Endothelial cell of umbilical vein (primary cell): ENCODE results near the gene RANGAP1. TPM values are rescaled to one million over a fixed set of nuclear protein-coding genes. Genes with fewer than 3 reads are reported as not detected.
A peak's percentile ranks its signal among the peaks of the same experiment; 100 is the strongest.

ENCODE experiments used
- BruUV-seq: library from RNA; stranded (reverse); fragments of 400-500 nt; replicated peaks from 2 replicates; lab custom pipeline; 2021; lab: Mats Ljungman, UMichigan
- CTCF ChIA-PET: fragments of 300-600, 350-600 bp; sonication (Branson Sonifier 250); formaldehyde crosslinking; loops from one replicate; lab custom pipeline; 2021; ENCODE audit warnings: antibody characterized with exemption, inconsistent platforms; lab: Charles Lee
- POLR2A ChIA-PET: fragments of 300-600, 350-600 bp; sonication (Branson Sonifier 250); formaldehyde crosslinking; loops from one replicate; lab custom pipeline; 2021; ENCODE audit warnings: antibody characterized with exemption, inconsistent platforms; lab: Charles Lee
- DNase-seq: peaks from one replicate; pipeline ENCODE4 v3.0.0-alpha.2; 2011; ENCODE audit warnings: low read depth, low spot score
- FAIRE-seq: peaks from 2 replicates; lab custom pipeline; 2011; peaks lifted over from hg19 to GRCh38; lab: Jason Lieb, UNC
- H2AFZ ChIP-seq: 2 replicates; pipeline ENCODE4 v1.6.0; 2012; ENCODE audit warnings: low read depth, low read length, control low read depth, inconsistent platforms
- H3K27ac ChIP-seq: 2 replicates; pipeline ENCODE4 v1.5.1; 2011; ENCODE audit warnings: low read depth, mild to moderate bottlenecking, control low read depth, low read length, moderate library complexity; ENCODE audit not compliant: insufficient read depth
- H3K27me3 ChIP-seq, 2 experiments: 2 replicates each; pipeline versions ENCODE4 v1.6.0 to v1.6.1; 2011; ENCODE audit warnings: low read length in 2 of 2, mixed read lengths in 1 of 2; ENCODE audit not compliant: control insufficient read depth in 2 of 2, insufficient read depth in 2 of 2
- H3K36me3 ChIP-seq, 2 experiments: 2 replicates in 1 of 2; 3 replicates in 1 of 2; pipeline ENCODE4 v1.5.1; 2011; ENCODE audit warnings: low read length in 2 of 2, mild to moderate bottlenecking in 1 of 2, moderate library complexity in 1 of 2; ENCODE audit not compliant: control insufficient read depth in 2 of 2, insufficient read depth in 2 of 2; ENCODE audit errors: extremely low read depth in 1 of 2
- H3K4me1 ChIP-seq: 3 replicates; pipeline ENCODE4 v1.5.1; 2011; ENCODE audit warnings: mild to moderate bottlenecking, low read length; ENCODE audit not compliant: control insufficient read depth, insufficient read depth; ENCODE audit errors: extremely low read depth
- H3K4me2 ChIP-seq: 2 replicates; pipeline ENCODE4 v1.6.1; 2011; ENCODE audit warnings: low read length, control low read depth, mixed read lengths; ENCODE audit not compliant: insufficient read depth
- H3K4me3 ChIP-seq, 3 experiments: fragments of 200-600 bp in 1 of 3; sonication (generic), shearing (Covaris generic) in 1 of 3; replicated peaks in 1 of 3; 2 replicates each; pipeline ENCODE4 v1.5.1; 2011 to 2016; ENCODE audit warnings: control low read depth in 3 of 3, low read length in 3 of 3, mild to moderate bottlenecking in 2 of 3, inconsistent platforms in 1 of 3, low read depth in 1 of 3, moderate library complexity in 1 of 3; ENCODE audit not compliant: insufficient read depth in 1 of 3
- H3K79me2 ChIP-seq: 2 replicates; pipeline ENCODE4 v1.6.0; 2012; ENCODE audit warnings: low read length, inconsistent platforms; ENCODE audit not compliant: control insufficient read depth, insufficient read depth
- H3K9ac ChIP-seq: replicated peaks from 2 replicates; pipeline ENCODE3; 2011; ENCODE audit warnings: low read length, control low read depth; ENCODE audit not compliant: insufficient read depth; ENCODE audit errors: extremely low read depth
- H3K9me1 ChIP-seq: replicated peaks from 3 replicates; pipeline ENCODE4 v1.6.0; 2011; ENCODE audit warnings: mild to moderate bottlenecking, low read length; ENCODE audit not compliant: control insufficient read depth, insufficient read depth; ENCODE audit errors: extremely low read depth
- H3K9me3 ChIP-seq: replicated peaks from 2 replicates; pipeline ENCODE4 v1.5.1; 2012; ENCODE audit warnings: low read length, inconsistent platforms; ENCODE audit not compliant: control insufficient read depth, insufficient read depth
- H4K20me1 ChIP-seq: replicated peaks from 2 replicates; pipeline ENCODE3; 2011; ENCODE audit warnings: mild to moderate bottlenecking, low read length; ENCODE audit not compliant: control insufficient read depth, insufficient read depth; ENCODE audit errors: extremely low read depth
- EZH2 ChIP-seq: IDR thresholded peaks from 2 replicates; pipeline ENCODE4 v1.6.1; 2012; ENCODE audit warnings: borderline replicate concordance, low read depth, mild to moderate bottlenecking, moderate library complexity, low read length, inconsistent platforms; ENCODE audit not compliant: severe bottlenecking
- FOS ChIP-seq: IDR thresholded peaks from 2 replicates; pipeline ENCODE4 v1.6.1; 2011; ENCODE audit warnings: mild to moderate bottlenecking, low read length, moderate library complexity, borderline replicate concordance; ENCODE audit not compliant: insufficient read depth
- GATA2 ChIP-seq: IDR thresholded peaks from 2 replicates; pipeline ENCODE4 v1.7.0; 2011; ENCODE audit warnings: low read depth, mild to moderate bottlenecking, moderate library complexity, mixed read lengths, low read length; ENCODE audit not compliant: insufficient read length, insufficient read depth
- POLR2A ChIP-seq: IDR thresholded peaks from 2 replicates; pipeline ENCODE4 v1.6.1; 2012; ENCODE audit warnings: low read depth, mild to moderate bottlenecking, control low read depth, low read length
- POLR2AphosphoS5 ChIP-seq: IDR thresholded peaks from 2 replicates; pipeline ENCODE4 v1.6.1; 2012; ENCODE audit warnings: low read depth, mild to moderate bottlenecking, control low read depth, low read length, moderate library complexity; ENCODE audit not compliant: insufficient read depth
- dilution Hi-C: fragments of 300-500 bp; cut with MboI; formaldehyde crosslinking; loops from one replicate; pipeline ENCODE4 v1.15.0; 2019; ENCODE audit warnings: low sequenced_read_pairs; ENCODE audit not compliant: extremely low pct_ligation_motif_present
- intact Hi-C: fragments of 100-400 bp; cut with micrococcal nuclease; formaldehyde crosslinking; loops from one replicate; pipeline ENCODE4 v1.10.0; 2022
- polyA plus RNA-seq, 4 experiments: library from polyadenylated mRNA; depleted of rRNA in 3 of 4; stranded (reverse) in 3 of 4; unstranded in 1 of 4; fragments of >200 nt; gene quantifications; 2 replicates each; pipeline versions ENCODE4 v1.2.1 to v1.2.3, GENCODE V29; 2011 to 2012; ENCODE audit warnings: missing spikeins in 1 of 4
- total RNA-seq: library from RNA; stranded (reverse); gene quantifications from 2 replicates; pipeline ENCODE4 v1.2.3, GENCODE V29; 2021
- TF ChIP-seq, protein P1 (sequence below): IDR thresholded peaks from 2 replicates; pipeline ENCODE4 v1.6.1; 2011; ENCODE audit not compliant: insufficient read depth, insufficient read length
- TF ChIP-seq, protein P2 (sequence below), 2 donors: IDR thresholded peaks; 1 replicate in 1 of 2; 2 replicates in 1 of 2; pipeline ENCODE4 v1.5.1; 2011; ENCODE audit warnings: low read length in 2 of 2, mild to moderate bottlenecking in 2 of 2, moderate library complexity in 2 of 2, control low read depth in 1 of 2, inconsistent platforms in 1 of 2, low read depth in 1 of 2; ENCODE audit not compliant: insufficient read depth in 1 of 2; ENCODE audit errors: extremely low read depth in 1 of 2

Gene RANGAP1
- total and polyA plus RNA-seq, 2 donors (not counting 3 experiments of a cell fraction or from before 2014, with no cell fraction given), result 169 to 182 TPM

DNA sequence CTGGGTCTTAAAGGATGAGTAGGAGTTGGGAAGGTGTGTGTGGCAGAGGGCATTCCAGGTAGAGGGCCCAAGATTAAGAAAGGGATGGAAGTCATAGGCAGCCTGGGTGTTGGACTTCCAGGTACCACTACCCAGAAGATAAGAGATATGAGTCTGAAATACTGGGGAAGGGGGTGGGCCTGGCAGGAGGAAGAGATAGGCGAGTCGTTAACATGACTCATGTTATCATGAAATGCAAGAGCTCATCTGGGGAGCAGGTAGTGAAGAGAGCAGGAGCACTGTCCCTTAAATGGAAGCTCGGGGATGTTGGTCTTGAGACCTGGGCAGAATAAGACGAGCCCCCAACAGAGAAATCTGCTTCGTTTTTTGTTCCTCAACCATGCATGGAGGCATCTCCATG is 25.5 kb upstream of the RANGAP1 start:
- Histone ChIP-seq H3K27ac (no peak overlapping the region), H2AFZ (no peak overlapping the region), H3K27me3 (no peaks in the 10 kb centered on the region), H3K36me3 (peaks cover 7 to 9% of the 10 kb centered on the region in 2 experiments), H3K4me1 (peaks cover 2% of the 10 kb centered on the region), H4K20me1 (peaks cover 2% of the 10 kb centered on the region), H3K4me2 (no peak overlapping the region), H3K4me3 (no peak overlapping the region), H3K9ac (no peak overlapping the region), H3K9me3 (no peaks in the 10 kb centered on the region), H3K9me1 (no peaks in the 10 kb centered on the region), H3K79me2 (peaks cover 78% of the 10 kb centered on the region)
- intact Hi-C loops (no loop called here), dilution Hi-C loops (no loop called here)
- TF ChIP-seq POLR2A, result no peak
- no peak for TF ChIP-seq GATA2
- TF ChIP-seq, protein P1, sequence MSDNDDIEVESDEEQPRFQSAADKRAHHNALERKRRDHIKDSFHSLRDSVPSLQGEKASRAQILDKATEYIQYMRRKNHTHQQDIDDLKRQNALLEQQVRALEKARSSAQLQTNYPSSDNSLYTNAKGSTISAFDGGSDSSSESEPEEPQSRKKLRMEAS, result no peak
- TF ChIP-seq FOS, result peak; percentile 14
- TF ChIP-seq POLR2AphosphoS5, result no peak
- TF ChIP-seq, protein P2, sequence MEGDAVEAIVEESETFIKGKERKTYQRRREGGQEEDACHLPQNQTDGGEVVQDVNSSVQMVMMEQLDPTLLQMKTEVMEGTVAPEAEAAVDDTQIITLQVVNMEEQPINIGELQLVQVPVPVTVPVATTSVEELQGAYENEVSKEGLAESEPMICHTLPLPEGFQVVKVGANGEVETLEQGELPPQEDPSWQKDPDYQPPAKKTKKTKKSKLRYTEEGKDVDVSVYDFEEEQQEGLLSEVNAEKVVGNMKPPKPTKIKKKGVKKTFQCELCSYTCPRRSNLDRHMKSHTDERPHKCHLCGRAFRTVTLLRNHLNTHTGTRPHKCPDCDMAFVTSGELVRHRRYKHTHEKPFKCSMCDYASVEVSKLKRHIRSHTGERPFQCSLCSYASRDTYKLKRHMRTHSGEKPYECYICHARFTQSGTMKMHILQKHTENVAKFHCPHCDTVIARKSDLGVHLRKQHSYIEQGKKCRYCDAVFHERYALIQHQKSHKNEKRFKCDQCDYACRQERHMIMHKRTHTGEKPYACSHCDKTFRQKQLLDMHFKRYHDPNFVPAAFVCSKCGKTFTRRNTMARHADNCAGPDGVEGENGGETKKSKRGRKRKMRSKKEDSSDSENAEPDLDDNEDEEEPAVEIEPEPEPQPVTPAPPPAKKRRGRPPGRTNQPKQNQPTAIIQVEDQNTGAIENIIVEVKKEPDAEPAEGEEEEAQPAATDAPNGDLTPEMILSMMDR (IDR thresholded peaks at IDR 0.05; ENCODE audit: extremely low read depth in 1 of 2, insufficient read depth in 1 of 2, low read depth in 1 of 2, low read length in 2 of 2), result no peak
- TF ChIP-seq EZH2, result no peak
- CTCF ChIA-PET, result interaction anchor here (0.7 kb wide), 1 partner anchor 10 kb away, joined by 3 read pairs; the partner anchor contains the start of gene ZC3H7B
- FAIRE-seq (peak; percentile 35), DNase-seq (no peak)
- POLR2A ChIA-PET, result interaction anchor here (0.6 kb wide), 1 partner anchor 32 kb away, joined by 3 read pairs; no protein-coding TSS in a partner anchor
- no TSS peak for BruUV-seq
